KMS-11 (cell line): ENCODE results near the gene NOL4L.

ENCODE experiments used
- H2AFZ ChIP-seq: fragments of 200-600 bp; sonication (generic); 2 replicates; pipeline ENCODE4 v1.6.1; 2016; ENCODE audit warnings: antibody characterized with exemption, mixed run types, low read depth
- H3K27ac ChIP-seq: fragments of 200-600 bp; sonication (generic); 2 replicates; pipeline ENCODE4 v1.6.1; 2016; ENCODE audit warnings: mild to moderate bottlenecking, mixed run types
- H3K27me3 ChIP-seq: fragments of 200-600 bp; sonication (generic); 2 replicates; pipeline ENCODE4 v1.6.1; 2017; ENCODE audit warnings: mild to moderate bottlenecking, low read depth, mixed run types, moderate library complexity; ENCODE audit not compliant: insufficient read depth
- H3K36me3 ChIP-seq: fragments of 200-600 bp; sonication (generic); 2 replicates; pipeline ENCODE4 v1.6.1; 2017; ENCODE audit warnings: mild to moderate bottlenecking, mixed run types; ENCODE audit not compliant: insufficient read depth
- H3K4me1 ChIP-seq: fragments of 200-600 bp; sonication (generic); 2 replicates; pipeline ENCODE4 v1.6.1; 2016; ENCODE audit warnings: mild to moderate bottlenecking, low read depth, mixed run types; ENCODE audit not compliant: poor library complexity, severe bottlenecking
- H3K4me2 ChIP-seq: fragments of 200-600 bp; sonication (generic); 2 replicates; pipeline ENCODE4 v1.7.0; 2016; ENCODE audit warnings: mild to moderate bottlenecking, mixed run types
- H3K4me3 ChIP-seq: fragments of 200-600 bp; sonication (generic); IDR thresholded peaks from 2 replicates; pipeline ENCODE4 v1.6.1; 2017; ENCODE audit warnings: low read depth, low read length, mixed read lengths; ENCODE audit not compliant: insufficient read depth
- H3K79me2 ChIP-seq: fragments of 200-600 bp; sonication (generic); 2 replicates; pipeline ENCODE4 v1.6.1; 2016; ENCODE audit warnings: low read depth, mixed run types; ENCODE audit not compliant: insufficient read depth
- H3K9ac ChIP-seq: fragments of 200-600 bp; sonication (generic); 2 replicates; pipeline ENCODE4 v1.6.1; 2016; ENCODE audit warnings: mild to moderate bottlenecking, mixed run types
- H4K20me1 ChIP-seq: fragments of 200-600 bp; sonication (generic); 2 replicates; pipeline ENCODE4 v1.6.1; 2016; ENCODE audit warnings: mild to moderate bottlenecking, mixed run types; ENCODE audit not compliant: insufficient read depth
- TF ChIP-seq, protein P1 (sequence below): fragments of 200-600 bp; sonication (generic); conservative IDR thresholded peaks from 2 replicates; pipeline ENCODE4 v1.6.1; 2017; ENCODE audit warnings: low read depth, mild to moderate bottlenecking, antibody characterized with exemption, low read length, moderate library complexity, mixed read lengths

NOL4L gene

DNA sequence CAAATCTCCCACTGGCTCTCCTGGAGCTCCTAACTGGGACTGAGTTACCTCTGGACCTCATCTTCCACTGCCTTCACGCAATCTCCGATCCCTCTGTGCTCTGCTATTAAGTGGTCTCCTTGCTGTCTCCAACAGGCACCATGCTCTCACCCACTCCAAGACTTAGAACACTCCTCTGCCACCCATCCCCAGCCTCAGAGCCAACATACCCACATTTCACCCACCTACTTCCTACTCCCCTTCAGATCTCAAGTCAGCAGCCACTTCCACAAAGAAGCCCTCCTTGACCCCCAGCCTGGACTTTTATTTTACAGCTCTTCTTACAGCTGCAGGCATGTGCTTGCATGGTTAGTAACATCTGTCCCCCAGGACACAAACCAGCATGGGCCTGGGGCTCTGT lies 29.6 kb upstream of the NOL4L start:
- H4K20me1 ChIP-seq = no peaks in the 10 kb centered on the region
- peaks cover 3% of the 10 kb centered on the region; the same call in 1 of the 2 replicates for H3K27me3 ChIP-seq
- H3K27ac ChIP-seq = no peak overlapping the region
- no peak overlapping the region for H3K4me2 ChIP-seq
- TF ChIP-seq, protein P1, sequence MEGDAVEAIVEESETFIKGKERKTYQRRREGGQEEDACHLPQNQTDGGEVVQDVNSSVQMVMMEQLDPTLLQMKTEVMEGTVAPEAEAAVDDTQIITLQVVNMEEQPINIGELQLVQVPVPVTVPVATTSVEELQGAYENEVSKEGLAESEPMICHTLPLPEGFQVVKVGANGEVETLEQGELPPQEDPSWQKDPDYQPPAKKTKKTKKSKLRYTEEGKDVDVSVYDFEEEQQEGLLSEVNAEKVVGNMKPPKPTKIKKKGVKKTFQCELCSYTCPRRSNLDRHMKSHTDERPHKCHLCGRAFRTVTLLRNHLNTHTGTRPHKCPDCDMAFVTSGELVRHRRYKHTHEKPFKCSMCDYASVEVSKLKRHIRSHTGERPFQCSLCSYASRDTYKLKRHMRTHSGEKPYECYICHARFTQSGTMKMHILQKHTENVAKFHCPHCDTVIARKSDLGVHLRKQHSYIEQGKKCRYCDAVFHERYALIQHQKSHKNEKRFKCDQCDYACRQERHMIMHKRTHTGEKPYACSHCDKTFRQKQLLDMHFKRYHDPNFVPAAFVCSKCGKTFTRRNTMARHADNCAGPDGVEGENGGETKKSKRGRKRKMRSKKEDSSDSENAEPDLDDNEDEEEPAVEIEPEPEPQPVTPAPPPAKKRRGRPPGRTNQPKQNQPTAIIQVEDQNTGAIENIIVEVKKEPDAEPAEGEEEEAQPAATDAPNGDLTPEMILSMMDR = no peak
- no peaks in the 10 kb centered on the region for H3K79me2 ChIP-seq
- no peak overlapping the region for H2AFZ ChIP-seq
- H3K4me3 ChIP-seq = no peak overlapping the region
- no peaks in the 10 kb centered on the region for H3K36me3 ChIP-seq
- no peaks in the 10 kb centered on the region for H3K4me1 ChIP-seq
- no peak overlapping the region for H3K9ac ChIP-seq

DNA sequence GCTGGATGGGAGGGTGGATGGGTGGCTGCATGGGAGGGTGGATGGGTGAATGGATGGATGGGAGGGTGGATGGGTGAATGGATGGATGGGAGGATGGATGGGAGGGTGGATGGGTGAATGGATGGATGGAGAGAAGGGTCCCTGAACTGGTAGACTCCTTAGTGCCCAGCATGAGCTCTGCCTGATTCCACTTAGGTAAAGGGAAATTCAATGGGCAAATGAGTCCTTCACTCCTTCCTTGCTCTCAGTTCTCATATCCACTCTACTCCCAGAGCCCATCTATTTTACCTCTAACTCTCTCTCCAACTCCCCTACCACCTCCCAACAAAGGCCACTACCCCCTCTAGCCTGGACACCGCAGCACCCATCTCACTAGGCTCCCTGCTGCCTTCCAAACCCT lies 29.2 kb upstream of the NOL4L start:
- Histone ChIP-seq H2AFZ (no peak overlapping the region), H3K36me3 (no peaks in the 10 kb centered on the region), H4K20me1 (no peaks in the 10 kb centered on the region), H3K4me3 (no peak overlapping the region), H3K4me1 (no peaks in the 10 kb centered on the region), H3K27ac (no peak overlapping the region), H3K9ac (no peak overlapping the region), H3K4me2 (no peak overlapping the region), H3K79me2 (no peaks in the 10 kb centered on the region), H3K27me3 (no peaks in the 10 kb centered on the region; the same call in 1 of the 2 replicates)
- TF ChIP-seq, protein P1 = no peak

DNA sequence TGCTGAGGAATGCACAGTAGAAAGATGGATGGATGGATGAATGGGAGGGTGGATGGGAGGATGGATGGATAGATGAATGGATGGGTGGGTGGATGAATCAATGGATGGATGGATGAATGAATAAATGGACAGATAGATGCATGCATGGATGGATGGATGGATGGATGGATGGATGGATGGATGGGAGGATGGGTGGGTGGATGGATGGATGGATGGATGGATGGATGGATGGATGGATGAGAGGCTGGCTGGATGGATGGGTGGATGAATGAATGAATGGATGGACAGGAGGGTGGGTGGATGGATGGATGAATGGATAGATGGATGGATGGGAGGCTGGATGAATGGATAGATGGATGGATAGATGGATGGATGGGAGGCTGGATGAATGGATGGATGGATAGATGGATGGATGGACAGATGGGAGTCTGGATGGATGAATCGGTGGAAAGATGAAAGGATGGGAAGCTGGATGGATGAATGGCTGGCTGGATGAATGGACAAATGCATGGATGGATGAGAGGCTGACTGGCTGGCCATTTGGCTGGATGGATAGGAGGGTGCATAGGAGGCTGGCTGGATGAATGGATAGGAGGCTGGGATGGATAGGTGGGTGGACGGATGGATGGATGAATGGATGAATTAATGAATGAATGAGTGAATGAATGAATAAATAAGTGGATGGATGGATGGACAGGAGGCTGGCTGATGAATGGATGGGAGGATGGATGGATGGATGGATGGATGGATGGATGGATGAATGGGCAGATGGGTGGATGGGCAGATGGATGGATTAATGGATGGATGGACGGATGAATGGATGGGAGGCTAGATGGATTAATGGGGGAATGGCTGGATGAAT lies 28.3 kb upstream of the NOL4L start:
- Histone ChIP-seq H3K36me3 (no peaks in the 10 kb centered on the region), H3K4me3 (no peak overlapping the region), H3K4me2 (no peak overlapping the region), H3K79me2 (no peaks in the 10 kb centered on the region), H3K4me1 (no peaks in the 10 kb centered on the region), H3K27me3 (no peaks in the 10 kb centered on the region; the same call in 1 of the 2 replicates), H4K20me1 (no peaks in the 10 kb centered on the region), H2AFZ (no peak overlapping the region), H3K27ac (no peak overlapping the region), H3K9ac (no peak overlapping the region)
- TF ChIP-seq, protein P1 = no peak

GRCh38 chr20:32612351-32613191 lies 27.4 kb upstream of the NOL4L start:
- no peaks in the 10 kb centered on the region for H3K79me2 ChIP-seq
- TF ChIP-seq, protein P1 = no peak

More at GRCh38 chr20:32612351-32613191, 27.4 kb upstream of the NOL4L start:
- no peak overlapping the region for H3K27ac ChIP-seq
- no peak overlapping the region for H2AFZ ChIP-seq
- H4K20me1 ChIP-seq = no peaks in the 10 kb centered on the region
- no peaks in the 10 kb centered on the region for H3K27me3 ChIP-seq
- no peak overlapping the region for H3K4me2 ChIP-seq
- no peak overlapping the region for H3K4me3 ChIP-seq
- H3K9ac ChIP-seq = no peak overlapping the region
- H3K4me1 ChIP-seq = no peaks in the 10 kb centered on the region
- H3K36me3 ChIP-seq = no peaks in the 10 kb centered on the region
